ENCODE data around the gene THAP5.
A peak's percentile ranks its signal among the peaks of the same experiment; 100 is the strongest.
"Not testable (repeated sequence)": the region's sequence is repeated elsewhere in the genome, so short reads cannot be mapped to it uniquely, and the experiment has no call there.

THAP5 gene

DNA sequence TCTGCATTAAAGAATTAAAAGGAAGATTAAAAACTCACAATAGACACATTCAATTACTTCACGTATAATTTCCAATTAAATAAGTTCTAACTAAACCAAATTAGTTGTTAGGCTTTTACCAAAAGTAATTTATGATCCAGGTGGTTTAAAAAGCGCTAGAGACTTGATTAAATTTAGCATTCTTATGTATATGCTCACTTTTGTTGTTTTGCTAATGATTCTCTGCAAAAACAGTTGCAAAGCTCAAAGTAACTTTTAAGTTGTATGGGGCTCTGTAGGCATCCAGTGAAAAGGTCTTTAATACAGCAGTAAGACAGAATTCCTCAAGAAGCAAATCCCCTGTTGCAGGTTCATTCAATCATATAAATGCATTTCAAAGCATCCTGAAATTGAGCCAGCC, 28.0 kb downstream of the THAP5 start:
- in situ Hi-C loops (cut with HindIII; ENCODE audit: low pct_ligation_motif_present, low pct_unique_long_range_greater_than_20kb, low sequenced_read_pairs), result no loop called here
- no peak for DNase-seq

DNA sequence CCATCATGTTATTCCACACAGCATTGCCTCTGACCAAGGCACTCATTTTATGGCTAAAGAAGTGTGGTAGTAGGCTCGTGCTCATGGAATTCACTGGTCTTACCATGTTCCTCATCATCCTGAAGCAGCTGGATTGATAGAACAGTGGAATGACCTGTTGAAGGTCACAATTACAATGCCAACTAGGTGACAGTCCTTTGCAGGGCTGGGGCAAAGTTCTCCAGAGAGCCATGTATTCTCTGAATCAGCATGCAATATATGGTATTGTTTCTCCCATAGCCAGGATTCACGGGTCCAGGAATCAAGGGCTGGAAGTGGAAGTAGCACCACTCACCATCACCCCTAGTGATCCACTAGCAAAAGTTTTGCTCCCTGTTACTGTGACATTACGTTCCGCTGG, 30.8 kb downstream of the THAP5 start:
- DNase-seq; in situ Hi-C loops (cut with HindIII; ENCODE audit: low pct_ligation_motif_present, low pct_unique_long_range_greater_than_20kb, low sequenced_read_pairs): not testable (repeated sequence)

DNA sequence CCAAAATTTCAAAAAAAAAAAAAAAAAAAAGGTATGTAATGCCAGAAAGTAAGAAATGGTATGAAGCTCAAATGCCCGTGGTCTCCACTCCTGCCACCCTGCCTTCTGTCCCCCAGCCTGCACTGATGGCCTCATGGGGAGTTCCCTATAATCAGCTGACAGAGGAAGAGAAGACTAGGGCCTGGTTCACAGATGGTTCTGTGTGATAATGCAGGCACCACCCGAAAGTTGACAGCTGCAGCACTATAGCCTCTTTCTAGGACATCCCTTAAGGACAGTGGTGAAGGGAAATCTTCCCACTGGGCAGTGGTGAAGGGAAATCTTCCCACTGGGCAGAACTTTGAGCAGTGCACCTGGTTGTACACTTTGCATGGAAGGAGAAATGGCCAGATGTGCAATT, 31.3 kb downstream of the THAP5 start:
- in situ Hi-C loops (cut with HindIII; ENCODE audit: low pct_ligation_motif_present, low pct_unique_long_range_greater_than_20kb, low sequenced_read_pairs); DNase-seq: not testable (repeated sequence)

DNA sequence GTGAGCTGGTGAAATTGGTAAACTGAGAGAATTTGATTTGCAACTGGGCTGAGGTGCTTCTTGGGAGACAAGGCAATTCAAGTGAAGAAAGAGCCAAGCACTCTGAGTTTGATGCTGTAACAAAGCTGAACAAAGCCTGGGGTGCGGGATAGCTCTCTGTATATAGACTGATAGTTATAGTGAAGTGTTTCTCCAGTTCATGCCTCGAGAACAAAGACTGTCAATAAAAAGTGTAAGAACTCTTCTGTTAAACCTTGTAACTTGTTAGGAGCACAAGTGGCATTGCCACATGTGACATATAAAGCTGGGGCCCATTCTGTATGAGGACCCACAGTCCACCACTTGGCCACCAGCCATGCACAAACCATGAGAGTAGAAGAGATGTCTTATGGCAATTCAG, 32.3 kb downstream of the THAP5 start:
- DNase-seq, result no peak
- in situ Hi-C loops (cut with HindIII; ENCODE audit: low pct_ligation_motif_present, low pct_unique_long_range_greater_than_20kb, low sequenced_read_pairs), result no loop called here

DNA sequence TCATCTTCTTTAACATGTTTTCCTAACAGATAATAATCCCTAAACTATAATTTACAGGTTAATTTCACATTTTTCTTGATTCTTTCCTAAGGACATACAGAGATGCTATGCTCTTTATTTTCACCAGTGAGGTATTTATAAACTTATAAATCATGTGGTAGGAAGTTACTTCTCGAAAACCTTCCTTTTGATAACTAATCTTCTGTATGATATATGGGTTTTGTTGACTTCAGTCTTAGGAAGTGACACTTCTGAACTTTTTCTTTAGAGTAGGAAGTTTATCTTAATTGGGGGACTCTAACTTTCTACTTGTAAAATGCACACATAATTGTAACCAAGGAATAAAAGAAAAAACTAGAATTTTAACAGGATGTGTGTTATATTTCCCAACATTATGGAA, 33.8 kb downstream of the THAP5 start:
- in situ Hi-C loops (cut with HindIII; ENCODE audit: low pct_ligation_motif_present, low pct_unique_long_range_greater_than_20kb, low sequenced_read_pairs), result no loop called here
- DNase-seq, result no peak

DNA sequence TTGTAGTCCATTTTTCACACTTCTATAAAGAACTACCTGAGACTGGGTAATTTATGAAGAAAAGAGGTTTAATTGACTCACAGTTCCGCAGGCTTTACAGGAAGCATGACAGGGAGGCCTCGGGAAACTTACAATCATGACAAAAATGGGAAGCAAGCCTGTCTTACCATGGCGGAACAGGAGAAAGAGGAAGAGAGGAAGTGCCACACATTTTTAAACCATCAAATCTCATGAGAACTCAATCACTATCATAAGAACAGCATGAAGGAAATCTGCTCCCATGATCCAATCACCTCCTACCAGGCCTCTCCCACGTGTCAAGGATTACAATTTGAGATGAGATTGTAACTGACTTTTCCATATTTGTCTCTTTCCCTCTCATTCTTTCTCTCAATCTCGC, 34.2 kb downstream of the THAP5 start:
- DNase-seq, result no peak
- in situ Hi-C loops (cut with HindIII; ENCODE audit: low pct_ligation_motif_present, low pct_unique_long_range_greater_than_20kb, low sequenced_read_pairs), result no loop called here

DNA sequence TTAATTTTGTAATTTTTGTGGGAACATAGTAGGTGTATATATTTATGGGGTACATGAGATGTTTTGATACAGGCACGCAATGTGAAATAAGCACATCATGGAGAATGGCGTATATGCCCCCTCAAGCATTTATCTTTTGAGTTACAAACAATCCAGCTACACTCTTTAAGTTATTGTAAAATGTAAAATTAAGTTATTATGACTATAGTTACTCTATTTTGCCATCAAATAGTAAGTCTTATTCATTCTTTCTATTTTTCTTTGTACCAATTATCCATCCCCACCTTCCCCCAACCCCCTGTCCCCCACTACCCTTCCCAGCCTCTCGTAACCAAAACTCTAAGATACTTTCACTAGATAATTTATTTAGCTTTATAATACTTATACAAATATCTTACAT, 35.8 kb downstream of the THAP5 start:
- in situ Hi-C loops (cut with HindIII; ENCODE audit: low pct_ligation_motif_present, low pct_unique_long_range_greater_than_20kb, low sequenced_read_pairs), result no loop called here
- DNase-seq, result no peak

DNA sequence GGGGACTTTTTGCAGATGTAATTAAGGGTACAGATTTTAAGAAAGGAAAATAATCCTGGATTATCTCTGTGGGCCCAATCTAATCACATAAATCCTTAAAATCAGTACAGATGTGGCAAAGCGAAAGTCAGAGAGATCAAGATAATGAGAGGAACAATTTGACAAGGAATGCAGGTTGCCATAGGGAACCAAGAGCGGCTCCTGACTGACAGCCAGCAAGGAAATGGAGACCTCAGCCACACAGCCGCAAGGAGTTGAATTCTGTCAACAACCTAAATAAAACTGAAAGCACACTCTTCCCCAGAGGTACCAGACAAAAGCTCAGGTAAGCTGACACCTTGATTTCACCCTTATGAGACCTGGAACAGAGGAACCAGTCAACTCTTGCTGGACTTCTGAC, 40.2 kb downstream of the THAP5 start:
- in situ Hi-C loops (cut with HindIII; ENCODE audit: low pct_ligation_motif_present, low pct_unique_long_range_greater_than_20kb, low sequenced_read_pairs), result no loop called here
- no peak for DNase-seq

DNA sequence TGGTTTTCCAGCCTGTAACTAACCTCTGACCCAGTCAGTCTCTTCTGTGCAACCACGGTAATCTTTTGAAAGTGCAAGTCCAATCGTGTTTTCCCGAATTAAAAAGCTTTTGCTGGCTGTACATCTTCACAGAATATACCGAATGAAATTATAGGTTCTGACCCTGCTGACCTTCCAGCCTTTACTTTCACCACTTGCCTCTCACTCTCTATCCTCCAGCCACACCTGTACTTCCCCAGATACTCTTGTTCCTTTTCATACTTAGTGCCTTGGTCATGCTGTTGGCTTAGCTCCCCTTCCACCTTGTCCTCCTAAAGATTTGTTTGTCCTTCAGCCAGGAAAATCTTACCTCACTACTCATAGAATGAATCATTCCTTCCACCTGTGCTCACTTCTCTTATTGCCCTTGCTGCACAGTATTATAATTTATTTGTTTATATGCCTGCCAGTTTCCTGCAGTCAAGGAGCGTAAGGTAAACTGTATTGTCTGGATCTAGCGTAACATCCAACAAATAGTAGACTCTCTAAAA, 41.3 kb downstream of the THAP5 start:
- no peak for DNase-seq
- in situ Hi-C loops (cut with HindIII; ENCODE audit: low pct_ligation_motif_present, low pct_unique_long_range_greater_than_20kb, low sequenced_read_pairs), result no loop called here

DNA sequence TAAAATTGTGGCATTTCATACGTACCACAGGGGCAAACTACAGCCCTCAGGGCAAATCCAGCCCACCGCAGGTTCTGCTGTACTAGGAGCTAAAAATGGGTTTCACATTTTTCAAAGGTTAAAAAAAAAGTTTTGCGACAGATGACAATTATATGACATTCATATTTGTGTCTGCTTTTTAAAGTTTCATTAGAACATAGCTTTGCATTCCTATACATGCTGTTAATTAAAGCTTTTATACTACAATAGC, 42.8 kb downstream of the THAP5 start:
- in situ Hi-C loops (cut with HindIII; ENCODE audit: low pct_ligation_motif_present, low pct_unique_long_range_greater_than_20kb, low sequenced_read_pairs), result no loop called here
- no peak for DNase-seq

DNA sequence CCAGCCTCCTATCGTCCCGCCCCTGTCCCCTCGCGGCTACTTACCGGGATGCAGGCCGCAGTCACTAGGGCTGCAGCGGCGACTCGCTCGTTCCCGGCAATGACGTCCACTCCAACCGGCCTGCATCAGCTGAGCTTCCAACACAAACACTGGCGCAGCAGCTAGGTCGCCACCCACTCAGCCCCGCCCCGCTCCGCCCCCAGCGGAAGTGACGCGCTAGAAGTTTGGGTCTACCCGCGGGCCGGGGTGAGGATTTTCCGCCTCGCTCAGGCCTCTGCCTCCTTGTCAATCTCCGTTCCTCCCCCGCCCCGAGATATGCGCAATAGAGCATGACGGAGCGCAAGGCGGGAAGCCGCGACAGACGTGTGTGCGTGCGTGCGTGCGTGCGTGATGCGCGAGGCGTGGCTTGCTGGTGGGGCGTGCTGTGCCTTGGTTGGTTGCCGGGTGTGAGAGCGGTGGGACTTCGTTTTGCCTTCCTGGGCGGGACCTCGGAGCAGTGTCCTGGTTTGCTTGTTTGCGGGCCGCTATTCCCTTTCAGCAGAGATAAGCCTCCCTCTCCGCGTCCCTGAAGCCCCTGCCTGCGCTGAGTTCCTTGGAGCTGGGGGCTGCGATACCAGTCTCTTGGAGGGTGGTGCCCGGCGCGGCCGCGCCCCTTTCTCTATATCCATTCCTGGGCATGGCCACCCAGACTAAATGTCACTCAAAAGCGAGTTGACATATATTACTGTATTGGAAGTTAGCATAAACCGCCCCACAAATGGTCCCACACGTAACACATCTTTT, 43.3 kb downstream of the THAP5 start, which contains the start of gene PNPLA8:
Gene PNPLA8 (minus strand): TSS at position 151 of the 783 bp plus-strand sequence. CDS start 10,644 bp downstream, outside the sequence.
- peak; percentile 100 for DNase-seq
- in situ Hi-C loops (cut with HindIII; ENCODE audit: low pct_ligation_motif_present, low pct_unique_long_range_greater_than_20kb, low sequenced_read_pairs), result no loop called here

DNA sequence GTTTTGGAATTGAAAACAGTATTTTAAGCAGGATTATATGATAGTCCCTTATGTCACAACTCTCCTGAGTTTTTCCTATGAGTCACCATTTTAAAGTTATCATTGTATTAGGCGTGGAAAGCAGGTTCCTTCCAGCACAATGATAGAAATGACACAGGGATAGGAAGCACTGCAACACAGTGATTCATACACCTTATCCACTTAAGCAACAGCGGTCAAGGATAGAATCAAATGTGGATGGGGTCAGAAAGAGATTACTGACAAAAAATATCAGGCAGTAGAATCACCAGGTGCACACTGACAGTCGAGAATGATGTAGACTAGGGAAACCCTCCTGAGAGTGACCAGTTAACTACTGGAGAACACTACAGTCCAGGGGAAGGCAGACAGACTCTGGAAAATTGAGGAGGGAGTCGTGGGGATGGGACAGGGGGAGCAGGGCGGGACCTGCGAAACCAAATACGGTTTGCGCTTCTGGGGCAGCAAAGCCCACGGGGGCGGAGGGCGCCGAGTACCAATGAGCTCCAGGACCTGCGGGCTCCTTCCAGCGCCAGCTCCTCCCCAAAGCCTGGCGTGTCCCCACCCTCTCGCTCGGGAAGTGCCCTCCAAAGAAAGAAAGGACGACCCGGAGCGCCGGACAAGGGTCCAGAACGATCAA, 44.0 kb downstream of the THAP5 start:
- in situ Hi-C loops (cut with HindIII; ENCODE audit: low pct_ligation_motif_present, low pct_unique_long_range_greater_than_20kb, low sequenced_read_pairs), result no loop called here
- DNase-seq, result peak; percentile 95

DNA sequence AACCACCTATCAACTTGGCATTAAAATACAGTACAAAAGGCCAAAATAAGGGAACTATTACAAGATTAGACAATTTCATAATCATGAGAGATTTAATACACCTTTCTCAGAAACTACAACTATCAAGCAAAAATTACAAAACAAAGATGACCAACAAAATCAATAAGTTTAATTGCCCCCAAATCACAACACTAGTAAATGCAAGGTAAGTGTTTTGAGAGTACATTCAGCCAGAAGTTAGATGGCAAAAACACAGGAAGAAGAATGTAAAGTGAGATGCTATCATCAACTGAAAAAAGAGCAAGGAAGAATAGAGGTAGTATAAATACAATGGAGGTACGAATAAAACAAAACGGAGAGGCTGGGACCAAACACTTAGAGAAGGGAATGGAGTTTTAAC, 46.7 kb downstream of the THAP5 start:
- DNase-seq, result no peak
- in situ Hi-C loops (cut with HindIII; ENCODE audit: low pct_ligation_motif_present, low pct_unique_long_range_greater_than_20kb, low sequenced_read_pairs), result no loop called here

DNA sequence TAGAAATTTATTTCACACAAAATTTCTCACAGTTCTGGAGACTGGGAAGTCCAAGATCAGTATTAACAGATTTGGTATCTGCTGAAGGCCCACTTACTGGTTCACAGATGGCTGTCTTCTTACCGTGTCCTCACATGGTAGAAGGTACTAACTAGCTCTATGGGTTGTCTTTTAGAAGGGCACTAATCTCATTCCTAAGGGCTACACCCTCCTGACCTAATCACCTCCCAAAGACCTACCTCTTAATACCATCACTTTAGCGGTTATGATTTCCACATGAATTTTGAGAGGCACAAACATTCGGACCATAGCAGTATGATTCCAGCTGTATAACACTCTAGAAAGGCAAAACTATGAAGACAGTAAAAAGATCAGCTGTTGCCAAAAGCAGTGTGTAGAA, 51.6 kb downstream of the THAP5 start:
- no peak for DNase-seq
- in situ Hi-C loops (cut with HindIII; ENCODE audit: low pct_ligation_motif_present, low pct_unique_long_range_greater_than_20kb, low sequenced_read_pairs), result no loop called here

DNA sequence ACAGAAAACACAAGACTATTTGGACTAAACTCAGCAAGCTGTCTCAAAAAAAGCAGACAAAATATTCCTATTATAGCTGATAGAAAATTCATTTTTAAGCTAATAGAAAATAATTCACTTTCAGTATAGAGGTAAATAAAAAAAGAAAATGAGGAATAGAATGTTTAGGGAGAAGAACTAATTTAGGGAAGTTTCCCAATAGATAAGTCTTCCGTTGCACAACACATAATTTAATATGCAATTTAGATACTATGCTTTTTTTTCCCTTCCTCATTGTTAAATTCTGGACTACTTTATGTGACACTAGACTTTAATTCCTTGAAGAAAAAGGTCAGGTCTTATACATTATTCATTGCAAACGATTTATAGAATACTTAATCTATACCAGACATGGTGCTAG, 53.9 kb downstream of the THAP5 start:
- no peak for DNase-seq
- in situ Hi-C loops (cut with HindIII; ENCODE audit: low pct_ligation_motif_present, low pct_unique_long_range_greater_than_20kb, low sequenced_read_pairs), result no loop called here

DNA sequence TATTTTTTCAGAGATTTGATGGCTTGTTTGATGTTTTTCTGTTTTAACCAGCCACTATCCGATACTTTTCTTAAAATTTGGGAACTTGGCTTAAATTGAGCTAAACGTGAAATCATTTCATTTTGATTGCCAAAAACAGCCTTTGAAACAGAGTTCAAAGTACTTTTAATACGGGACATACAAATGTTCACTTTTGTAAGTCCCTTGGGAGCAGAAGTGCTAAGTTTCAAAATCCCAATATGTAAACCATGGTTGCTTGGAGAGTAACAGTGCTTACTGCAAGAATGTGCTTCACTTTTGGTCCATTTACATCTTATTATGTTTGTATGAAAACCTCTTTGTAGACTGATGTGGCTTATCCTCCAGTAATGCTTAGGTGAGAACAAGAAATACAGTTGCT, 54.5 kb downstream of the THAP5 start:
- in situ Hi-C loops (cut with HindIII; ENCODE audit: low pct_ligation_motif_present, low pct_unique_long_range_greater_than_20kb, low sequenced_read_pairs), result no loop called here
- no peak for DNase-seq
